Nephron progenitor cell (in vitro differentiated cells): ENCODE measurements around the gene CTNNA3.
A peak's percentile ranks its signal among the peaks of the same experiment; 100 is the strongest.

ENCODE experiments used
- DNase-seq: peaks from one replicate; pipeline ENCODE4 v3.0.0; 2021
- H3K27ac Mint-ChIP-seq: 2 replicates; pipeline ENCODE4 v1.8.0; 2021; ENCODE audit warnings: mild to moderate bottlenecking, moderate library complexity, mixed read lengths
- H3K27me3 Mint-ChIP-seq: 2 replicates; pipeline ENCODE4 v1.8.0; 2021; ENCODE audit warnings: mild to moderate bottlenecking, low read depth, mixed read lengths; ENCODE audit not compliant: poor library complexity
- H3K36me3 Mint-ChIP-seq: 2 replicates; pipeline ENCODE4 v1.8.0; 2021; ENCODE audit warnings: low read depth, mixed read lengths
- H3K4me1 Mint-ChIP-seq: 2 replicates; pipeline ENCODE4 v1.8.0; 2021; ENCODE audit warnings: mixed read lengths
- H3K4me3 Mint-ChIP-seq: 2 replicates; pipeline ENCODE4 v1.8.0; 2021; ENCODE audit warnings: mild to moderate bottlenecking, moderate library complexity, mixed read lengths
- H3K9me3 Mint-ChIP-seq: 2 replicates; pipeline ENCODE4 v1.8.0; 2021; ENCODE audit warnings: mild to moderate bottlenecking, moderate library complexity, mixed read lengths
- CTCF ChIP-seq: fragments of 200-600 bp; sonication (generic); IDR thresholded peaks from 2 replicates; pipeline ENCODE4 v1.5.0; 2021; ENCODE audit warnings: antibody characterized with exemption

CTNNA3 gene

GRCh38 chr10:66942407-66942806 lies 753.6 kb downstream of the CTNNA3 start:
- no peak for TF ChIP-seq CTCF
- peaks cover 4% of the 10 kb centered on the region for H3K27me3 Mint-ChIP-seq
- H3K36me3 Mint-ChIP-seq, result no peaks in the 10 kb centered on the region
- no peak overlapping the region for H3K27ac Mint-ChIP-seq
- H3K4me3 Mint-ChIP-seq, result no peak overlapping the region
- DNase-seq, result no peak
- H3K4me1 Mint-ChIP-seq, result no peaks in the 10 kb centered on the region
- no peaks in the 10 kb centered on the region for H3K9me3 Mint-ChIP-seq

- TF ChIP-seq CTCF, result no peak
- Mint-ChIP-seq H3K27me3 (peaks cover 4% of the 10 kb centered on the region), H3K36me3 (no peaks in the 10 kb centered on the region), H3K27ac (no peak overlapping the region), H3K4me3 (no peak overlapping the region), H3K4me1 (no peaks in the 10 kb centered on the region), H3K9me3 (no peaks in the 10 kb centered on the region)
- DNase-seq, result no peak
Observed at GRCh38 chr10:66941491-66941890, 754.5 kb downstream of the CTNNA3 start.

- Mint-ChIP-seq H3K4me3 (no peak overlapping the region), H3K27me3 (peaks cover 4% of the 10 kb centered on the region), H3K4me1 (no peaks in the 10 kb centered on the region), H3K36me3 (no peaks in the 10 kb centered on the region), H3K27ac (no peak overlapping the region), H3K9me3 (no peaks in the 10 kb centered on the region)
- no peak for TF ChIP-seq CTCF
- DNase-seq, result no peak
Observed at GRCh38 chr10:66940965-66941364, 755.0 kb downstream of the CTNNA3 start.

- H3K36me3 Mint-ChIP-seq, result no peaks in the 10 kb centered on the region
- DNase-seq, result no peak
- TF ChIP-seq CTCF, result no peak
- no peak overlapping the region for H3K4me3 Mint-ChIP-seq
- H3K27me3 Mint-ChIP-seq, result peaks cover 14% of the 10 kb centered on the region
- H3K27ac Mint-ChIP-seq, result no peak overlapping the region
- H3K4me1 Mint-ChIP-seq, result peaks cover 6% of the 10 kb centered on the region
- no peaks in the 10 kb centered on the region for H3K9me3 Mint-ChIP-seq
Observed at GRCh38 chr10:66934711-66935110, 761.3 kb downstream of the CTNNA3 start.

- H3K4me3 Mint-ChIP-seq, result no peak overlapping the region
- peaks cover 17% of the 10 kb centered on the region for H3K4me1 Mint-ChIP-seq
- H3K27me3 Mint-ChIP-seq, result peaks cover 41% of the 10 kb centered on the region
- H3K27ac Mint-ChIP-seq, result no peak overlapping the region
- DNase-seq, result peak; percentile 6
- H3K9me3 Mint-ChIP-seq, result no peaks in the 10 kb centered on the region
- TF ChIP-seq CTCF, result no peak
- no peaks in the 10 kb centered on the region for H3K36me3 Mint-ChIP-seq
Observed at GRCh38 chr10:66931949-66932343, 764.0 kb downstream of the CTNNA3 start.

- peak; percentile 90 for TF ChIP-seq CTCF
- H3K9me3 Mint-ChIP-seq, result no peaks in the 10 kb centered on the region
- peaks cover 17% of the 10 kb centered on the region for H3K4me1 Mint-ChIP-seq
- no peak overlapping the region for H3K4me3 Mint-ChIP-seq
- peak; percentile 12 for DNase-seq
- H3K27me3 Mint-ChIP-seq, result peaks cover 46% of the 10 kb centered on the region
- no peaks in the 10 kb centered on the region for H3K36me3 Mint-ChIP-seq
- H3K27ac Mint-ChIP-seq, result no peak overlapping the region
Observed at GRCh38 chr10:66931340-66931948, 764.6 kb downstream of the CTNNA3 start.
